Heart left ventricle (tissue), 16 donors: ENCODE results near the gene FSTL5. TPM values are rescaled to one million over a fixed set of nuclear protein-coding genes. Genes with fewer than 3 reads are reported as not detected.

Experiments
- ATAC-seq, 4 donors: fragments of 200-7000 bp; cut with Tn5 transposase; one replicate each; pipeline ENCODE4 v1.9.1; 2020 to 2022; ENCODE audit warnings: moderate library complexity in 4 of 4, mild to moderate bottlenecking in 3 of 4, moderate number of reproducible peaks in 1 of 4
- DNase-seq, 5 donors: peaks; one replicate each; pipeline ENCODE4 v3.0.0-alpha.2; 2020
- H3K27ac ChIP-seq, 12 donors: fragments of 200-600 bp; sonication (generic) in 4 of 12; one replicate each; pipeline versions ENCODE4 v1.5.0 to v1.8.0; 2016 to 2022; ENCODE audit warnings: mild to moderate bottlenecking in 2 of 12
- H3K27me3 ChIP-seq, 9 donors: fragments of 200-600 bp; sonication (generic) in 2 of 9; one replicate each; pipeline versions ENCODE4 v1.5.1 to v1.8.0; 2016 to 2022; ENCODE audit warnings: mild to moderate bottlenecking in 3 of 9
- H3K36me3 ChIP-seq, 9 donors: fragments of 200-600 bp; sonication (generic) in 2 of 9; one replicate each; pipeline versions ENCODE4 v1.5.0 to v1.8.0; 2018 to 2022; ENCODE audit warnings: mild to moderate bottlenecking in 2 of 9
- H3K4me1 ChIP-seq, 12 donors: fragments of 200-600 bp; sonication (generic) in 4 of 12; one replicate each; pipeline versions ENCODE4 v1.5.0 to v1.8.0; 2016 to 2022; ENCODE audit warnings: mild to moderate bottlenecking in 3 of 12
- H3K4me3 ChIP-seq, 12 donors: fragments of 200-600 bp; sonication (generic) in 4 of 12; one replicate each; pipeline versions ENCODE4 v1.5.0 to v1.8.0; 2017 to 2022; ENCODE audit warnings: mild to moderate bottlenecking in 9 of 12, moderate library complexity in 4 of 12
- H3K9me3 ChIP-seq, 12 donors: fragments of 200-600 bp; sonication (generic) in 4 of 12; one replicate each; pipeline versions ENCODE4 v1.5.0 to v1.8.0; 2016 to 2022; ENCODE audit warnings: mild to moderate bottlenecking in 1 of 12
- CTCF ChIP-seq, 12 donors: fragments of 200-600 bp; sonication (generic) in 4 of 12; IDR thresholded peaks; one replicate each; pipeline versions ENCODE4 v1.5.0 to v1.8.0; 2018 to 2022; ENCODE audit warnings: antibody characterized with exemption in 12 of 12, mild to moderate bottlenecking in 5 of 12
- POLR2A ChIP-seq, 2 donors: fragments of 450-650 bp; IDR thresholded peaks; one replicate each; pipeline ENCODE4 v1.6.1; 2017; ENCODE audit warnings: antibody characterized with exemption in 2 of 2, mild to moderate bottlenecking in 2 of 2, moderate library complexity in 2 of 2
- WGBS, 4 donors: extraction: QIAGEN DNeasy Blood & Tissue Kit in 2 of 4; methylation state at CpG; one replicate each; pipeline versions ENCODE4 v1.1.5 to v1.1.7; 2013 to 2018; 5-methylcytosine and 5-hydroxymethylcytosine counted together
- intact Hi-C, 10 donors: fragments of 100-400 bp; cut with DNase I; formaldehyde crosslinking; loops; one replicate each; pipeline versions ENCODE4 v1.11.1 to v1.14.2; 2022
- polyA plus RNA-seq, 2 donors: library from polyadenylated mRNA; stranded (reverse); fragments of 200-250 nt; gene quantifications; one replicate each; pipeline ENCODE4 v1.2.3, GENCODE V29; 2013
- total RNA-seq, 9 donors: library from RNA; depleted of rRNA in 2 of 9; stranded (reverse); fragments of >200 nt in 2 of 9; fragmentation: NEBNext Ultra II Directional in 3 of 9; extraction: Animal tissue kit (Norgen Biotek cat#: 25700) in 3 of 9; gene quantifications; one replicate each; pipeline versions ENCODE4 v1.1.0 to v1.2.4, GENCODE V29; 2016 to 2023
- donor health status: ischemic (EF 13 %, LVEDD 7.1; RV severe dilation, severe dysfunction).
- donor health status: healthy with polysubstance abuse.
- donor health status: DM: no; HTN: yes; CAD: no.
- donor health status: DM: no; HTN: no; CAD: no.
- donor health status: ischemic (EF 25% LVEDD 6.9; RV normal size, moderate dysfunction).
- donor health status: ischemic (EF 25% LVEDD 5.7; RV mildly dilated, moderate dysfunction).
- donor health status: healthy.
- donor health status: DM: yes; HTN: yes; CAD: no.
- donor health status: ischemic (EF 35%, LVEDD 5.7; RV mildly dilated, moderate dysfunction).
- donor health status: nonischemic (EF 11% LVEDD 7.7; RV severe dilation, severe dysfunction).
- donor health status: DM: yes; HTN: yes; CAD: no.
- donor health status: PGD.
- donor health status: ischemic (EF 29% LVEDD 5.4; RV normal size, mild dysfunction).
- donor health status: nonischemic (EF 23%, LVEDD 6.1; RV moderate dilation, normal function).

FSTL5 gene
- total and polyA plus RNA-seq, 11 donors: not detected

- Histone ChIP-seq H3K27me3 (no peaks in the 10 kb centered on the region), H3K36me3 (no peaks in the 10 kb centered on the region), H3K4me3 (no peak overlapping the region), H3K4me1 (no peaks in the 10 kb centered on the region), H3K9me3 (no peaks in the 10 kb centered on the region), H3K27ac (no peak overlapping the region)
- intact Hi-C loops: no loop called here
- DNase-seq (no peak), ATAC-seq (no peak)
- TF ChIP-seq CTCF (IDR thresholded peaks at IDR 0.05) (no peak), POLR2A (IDR thresholded peaks at IDR 0.05) (no peak)
- 47 to 58% (median 51%) methylated on average over 1 of the region's 1 CpG for WGBS, 4 donors
Measured at GRCh38 chr4:161486461-161486860, 677.3 kb downstream of the FSTL5 start.

- Histone ChIP-seq H3K9me3 (peaks cover 0 to 7% (median 0%) of the 10 kb centered on the region in 12 donors), H3K27ac (no peak overlapping the region), H3K4me1 (no peaks in the 10 kb centered on the region), H3K27me3 (no peaks in the 10 kb centered on the region), H3K4me3 (no peak overlapping the region), H3K36me3 (no peaks in the 10 kb centered on the region)
- WGBS, 4 donors: 25 to 46% (median 32%) methylated on average over 4 of the region's 4 CpGs
- intact Hi-C loops: no loop called here
- DNase-seq: no peak
- ATAC-seq: no peak
- TF ChIP-seq POLR2A (IDR thresholded peaks at IDR 0.05) (no peak), CTCF (IDR thresholded peaks at IDR 0.05) (no peak)
Measured at GRCh38 chr4:161466316-161466715, 697.5 kb downstream of the FSTL5 start.

GRCh38 chr4:161463436-161463835 is 700.4 kb downstream of the FSTL5 start:
- no peaks in the 10 kb centered on the region for H3K36me3 ChIP-seq
- 51 to 68% (median 56%) methylated on average over 2 of the region's 2 CpGs for WGBS, 4 donors
- H3K9me3 ChIP-seq: no peaks in the 10 kb centered on the region
- no peak for DNase-seq
- H3K4me1 ChIP-seq: no peaks in the 10 kb centered on the region
- no peaks in the 10 kb centered on the region for H3K27me3 ChIP-seq
- intact Hi-C loops: no loop called here
- no peak for TF ChIP-seq POLR2A (IDR thresholded peaks at IDR 0.05)
- no peak for TF ChIP-seq CTCF (IDR thresholded peaks at IDR 0.05)
- no peak for ATAC-seq
- no peak overlapping the region for H3K27ac ChIP-seq
- H3K4me3 ChIP-seq: no peak overlapping the region

GRCh38 chr4:161457906-161458305 is 705.9 kb downstream of the FSTL5 start:
- DNase-seq (no peak), ATAC-seq (no peak)
- no peak overlapping the region for H3K4me3 ChIP-seq
- no peak overlapping the region for H3K27ac ChIP-seq
- H3K4me1 ChIP-seq: no peaks in the 10 kb centered on the region
- TF ChIP-seq CTCF (IDR thresholded peaks at IDR 0.05) (no peak), POLR2A (IDR thresholded peaks at IDR 0.05) (no peak)
- no peaks in the 10 kb centered on the region for H3K36me3 ChIP-seq
- intact Hi-C loops: no loop called here
- no peaks in the 10 kb centered on the region for H3K9me3 ChIP-seq
- no peaks in the 10 kb centered on the region for H3K27me3 ChIP-seq
- 79 to 89% (median 84%) methylated on average over 3 of the region's 3 CpGs for WGBS, 4 donors
